Epithelial cell of proximal tubule (primary cell): ENCODE results near the gene HYAL1. TPM values are rescaled to one million over a fixed set of nuclear protein-coding genes. Genes with fewer than 3 reads are reported as not detected.

Experiments
- DNase-seq: peaks from one replicate; pipeline ENCODE4 v3.0.0-alpha.2; 2011; ENCODE audit warnings: low read depth
- H3K4me3 ChIP-seq: 2 replicates; pipeline ENCODE4 v1.5.1; 2011; ENCODE audit warnings: low read depth, mild to moderate bottlenecking, low read length
- total RNA-seq: library from RNA; depleted of rRNA; stranded (reverse); fragments of >200 nt; gene quantifications from 2 replicates; pipeline ENCODE4 v1.2.3, GENCODE V29; 2015
- TF ChIP-seq, protein P1 (sequence below): conservative IDR thresholded peaks from 2 replicates; pipeline ENCODE4 v1.5.1; 2012; ENCODE audit warnings: low read depth, mild to moderate bottlenecking, low read length

Gene HYAL1
- total RNA-seq, 1 donor from 2014 or later = 1.3 TPM

DNA sequence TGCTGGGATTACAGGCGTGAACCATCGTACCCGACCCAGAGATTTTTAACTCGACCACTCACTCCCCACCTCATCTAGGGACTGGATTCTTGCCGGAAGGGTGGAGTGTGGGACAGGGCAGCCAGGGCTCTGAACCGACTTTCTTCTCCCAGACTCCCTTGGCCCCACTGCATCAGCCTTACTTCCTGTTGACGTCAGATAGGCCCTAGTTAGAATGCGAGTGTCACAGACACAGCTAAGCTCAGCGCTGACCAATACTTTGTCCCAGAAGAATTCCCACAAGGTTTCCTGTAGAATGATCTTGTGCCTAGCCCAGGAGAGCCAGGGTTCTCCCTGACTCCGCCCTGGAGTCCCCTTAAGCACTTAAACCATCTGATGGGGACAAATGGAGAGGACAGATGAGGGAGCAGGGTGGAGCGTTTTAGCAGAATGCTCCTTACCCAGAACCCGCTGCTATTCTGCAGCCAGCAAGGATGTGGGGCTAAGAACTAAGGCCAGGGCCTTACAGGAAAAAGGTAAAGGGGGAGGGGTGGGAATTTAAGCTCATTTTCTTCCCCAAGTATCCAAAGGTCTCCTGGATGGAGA lies 30.5 kb upstream of the HYAL1 start:
- no peak overlapping the region for H3K4me3 ChIP-seq
- TF ChIP-seq, protein P1, sequence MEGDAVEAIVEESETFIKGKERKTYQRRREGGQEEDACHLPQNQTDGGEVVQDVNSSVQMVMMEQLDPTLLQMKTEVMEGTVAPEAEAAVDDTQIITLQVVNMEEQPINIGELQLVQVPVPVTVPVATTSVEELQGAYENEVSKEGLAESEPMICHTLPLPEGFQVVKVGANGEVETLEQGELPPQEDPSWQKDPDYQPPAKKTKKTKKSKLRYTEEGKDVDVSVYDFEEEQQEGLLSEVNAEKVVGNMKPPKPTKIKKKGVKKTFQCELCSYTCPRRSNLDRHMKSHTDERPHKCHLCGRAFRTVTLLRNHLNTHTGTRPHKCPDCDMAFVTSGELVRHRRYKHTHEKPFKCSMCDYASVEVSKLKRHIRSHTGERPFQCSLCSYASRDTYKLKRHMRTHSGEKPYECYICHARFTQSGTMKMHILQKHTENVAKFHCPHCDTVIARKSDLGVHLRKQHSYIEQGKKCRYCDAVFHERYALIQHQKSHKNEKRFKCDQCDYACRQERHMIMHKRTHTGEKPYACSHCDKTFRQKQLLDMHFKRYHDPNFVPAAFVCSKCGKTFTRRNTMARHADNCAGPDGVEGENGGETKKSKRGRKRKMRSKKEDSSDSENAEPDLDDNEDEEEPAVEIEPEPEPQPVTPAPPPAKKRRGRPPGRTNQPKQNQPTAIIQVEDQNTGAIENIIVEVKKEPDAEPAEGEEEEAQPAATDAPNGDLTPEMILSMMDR = no peak
- DNase-seq = no peak

DNA sequence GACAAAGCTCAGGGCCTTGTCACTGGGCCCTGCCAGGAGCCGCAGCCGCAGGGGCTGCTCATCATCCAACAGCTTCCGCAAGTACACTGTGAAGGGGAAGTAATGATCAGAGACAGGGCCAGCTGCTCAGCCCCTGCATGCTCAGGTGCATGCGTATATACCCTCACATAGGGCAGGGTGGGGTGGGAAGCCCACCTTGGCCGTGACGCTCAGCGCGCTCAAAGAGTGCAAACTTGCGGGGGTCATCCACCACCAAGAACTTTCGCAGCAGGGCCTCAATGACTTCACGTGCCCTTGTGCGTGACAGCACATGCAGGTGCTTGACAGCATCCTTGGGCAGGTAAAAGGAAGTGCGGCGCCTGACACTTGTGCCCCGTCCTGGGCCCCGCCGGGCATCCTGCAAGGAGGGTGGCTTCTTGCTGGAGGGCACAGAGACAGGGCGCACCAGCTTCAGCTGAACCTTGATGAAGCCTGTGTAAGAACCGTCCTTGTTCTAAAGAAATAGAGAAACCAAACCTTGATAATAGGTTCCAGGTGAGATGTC lies 28.1 kb upstream of the HYAL1 start:
- DNase-seq = no peak
- TF ChIP-seq, protein P1 = no peak
- H3K4me3 ChIP-seq = no peak overlapping the region

DNA sequence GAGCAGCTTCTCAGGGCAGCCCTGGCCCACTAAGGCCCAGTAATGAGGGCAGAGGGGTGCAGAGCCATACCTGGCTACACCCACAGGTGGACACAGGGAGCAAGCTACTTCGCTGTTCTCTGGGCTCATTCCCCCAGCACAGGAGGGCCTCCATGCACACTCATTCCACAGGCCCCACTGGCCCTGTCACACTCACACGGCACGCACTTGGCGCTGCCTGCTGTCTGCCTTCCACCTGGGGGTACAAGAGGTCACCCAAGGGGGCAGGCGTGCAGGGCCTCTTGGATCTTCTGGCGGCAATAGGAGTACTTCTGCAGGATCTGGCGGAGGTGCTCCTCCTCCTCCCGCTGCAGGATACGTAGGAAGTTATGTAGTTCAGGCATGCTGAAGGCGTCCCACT lies 27.0 kb upstream of the HYAL1 start:
- DNase-seq = no peak
- TF ChIP-seq, protein P1 = no peak
- no peak overlapping the region for H3K4me3 ChIP-seq

DNA sequence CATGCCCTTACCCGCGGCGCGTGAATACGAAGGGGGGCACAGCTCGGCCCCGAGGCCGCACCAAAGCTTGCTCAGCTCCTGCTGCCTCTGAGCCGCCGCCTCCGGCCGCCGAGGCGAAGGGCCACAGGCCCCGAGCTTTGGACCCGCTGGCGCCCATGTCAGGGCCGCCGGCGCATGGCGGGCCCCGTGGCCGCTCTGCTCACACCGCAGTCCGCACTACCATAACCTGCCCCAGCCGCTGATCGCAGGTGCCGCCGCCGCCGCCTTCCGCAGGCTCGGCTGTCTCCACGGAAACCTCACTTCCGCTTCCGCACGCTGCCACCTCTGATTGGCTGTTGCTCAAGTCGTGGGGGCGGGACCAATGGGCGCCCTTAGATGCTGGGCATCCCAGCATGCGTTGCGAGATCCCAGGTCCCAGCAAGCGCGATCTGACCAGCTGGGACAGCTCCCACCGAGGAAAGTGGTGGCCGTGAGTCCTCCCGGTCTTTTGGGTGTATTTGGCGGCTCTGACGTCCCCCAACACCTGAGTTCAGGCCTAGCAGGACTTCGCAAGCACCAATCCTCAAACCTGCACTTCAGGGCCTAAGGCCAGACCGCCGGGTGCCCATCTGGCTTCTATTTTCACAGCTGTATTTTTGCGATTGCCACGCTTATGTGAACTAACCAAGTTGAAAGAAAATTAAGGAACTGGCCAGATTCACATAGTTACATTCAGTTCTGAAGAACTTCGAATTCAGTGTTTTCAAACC lies 24.7 kb upstream of the HYAL1 start, which contains the start of gene TUSC2:
Gene TUSC2 (minus strand): TSS at position 281 of the 749 bp plus-strand sequence. CDS start 124 bp downstream, at position 157.
- TF ChIP-seq, protein P1 = no peak
- peak within 1 kb of the TSS; percentile 98 for H3K4me3 ChIP-seq
- no peak for DNase-seq

DNA sequence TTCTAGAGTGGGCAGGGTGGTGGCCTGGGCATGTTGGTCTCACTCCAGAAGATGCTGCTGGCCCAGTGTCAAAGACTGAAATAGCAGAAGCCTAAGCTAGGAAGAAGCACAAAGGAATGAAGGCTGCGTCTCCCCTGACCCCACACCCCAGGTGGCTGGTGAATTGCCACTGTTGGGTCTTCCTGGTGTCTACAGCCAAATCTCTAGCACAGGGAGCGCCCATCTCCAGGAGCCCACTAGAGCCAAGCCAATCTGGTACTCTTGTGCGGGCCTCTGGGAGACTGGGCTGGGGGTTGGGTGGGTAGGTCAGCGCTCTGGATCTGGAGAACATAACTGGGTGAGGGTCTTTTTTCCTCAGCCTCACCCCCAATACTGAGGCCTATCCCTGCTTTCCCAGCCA lies 23.8 kb upstream of the HYAL1 start:
- no peak for DNase-seq
- TF ChIP-seq, protein P1 = no peak
- peak overlapping the region; percentile 98 for H3K4me3 ChIP-seq

DNA sequence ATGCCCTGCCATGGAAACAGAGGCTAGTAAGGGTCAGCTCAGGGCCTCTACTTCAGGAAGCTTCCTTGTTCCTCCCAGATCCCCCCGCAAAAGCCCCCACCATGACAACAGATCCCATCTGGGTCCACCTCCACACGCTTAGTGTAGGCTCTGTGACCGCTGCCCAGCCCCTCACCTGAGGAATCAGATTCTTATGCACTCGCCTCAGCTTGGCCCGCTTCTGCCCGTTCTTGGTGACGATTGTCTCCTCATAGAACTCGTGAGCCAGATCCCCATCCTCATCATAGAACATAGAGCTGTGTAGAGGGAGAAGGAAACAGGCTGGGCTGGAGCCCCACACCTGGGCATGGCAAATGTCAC lies 22.8 kb upstream of the HYAL1 start:
- no peak overlapping the region for H3K4me3 ChIP-seq
- no peak for DNase-seq
- TF ChIP-seq, protein P1 = no peak
